Occipital lobe (tissue), 3 donors: ENCODE data around the gene CC2D1A. TPM values are rescaled to one million over a fixed set of nuclear protein-coding genes. Genes with fewer than 3 reads are reported as not detected.
A peak's percentile ranks its signal among the peaks of the same experiment; 100 is the strongest.

ENCODE experiments used
- DNase-seq: peaks from one replicate; lab custom pipeline; 2025; lab: John Stamatoyannopoulos, UW
- small RNA-seq: library from RNA; depleted of rRNA; stranded (forward); fragments of <200 nt; gene quantifications from one replicate; pipeline ENCODE3, GENCODE V24; 2014
- total RNA-seq: library from RNA; depleted of rRNA; stranded (reverse); fragments of >200 nt; gene quantifications from one replicate; pipeline ENCODE4 v1.2.3, GENCODE V29; 2014

The CC2D1A gene
- total RNA-seq, 1 donor from 2014 or later = 8.9 TPM

DNA sequence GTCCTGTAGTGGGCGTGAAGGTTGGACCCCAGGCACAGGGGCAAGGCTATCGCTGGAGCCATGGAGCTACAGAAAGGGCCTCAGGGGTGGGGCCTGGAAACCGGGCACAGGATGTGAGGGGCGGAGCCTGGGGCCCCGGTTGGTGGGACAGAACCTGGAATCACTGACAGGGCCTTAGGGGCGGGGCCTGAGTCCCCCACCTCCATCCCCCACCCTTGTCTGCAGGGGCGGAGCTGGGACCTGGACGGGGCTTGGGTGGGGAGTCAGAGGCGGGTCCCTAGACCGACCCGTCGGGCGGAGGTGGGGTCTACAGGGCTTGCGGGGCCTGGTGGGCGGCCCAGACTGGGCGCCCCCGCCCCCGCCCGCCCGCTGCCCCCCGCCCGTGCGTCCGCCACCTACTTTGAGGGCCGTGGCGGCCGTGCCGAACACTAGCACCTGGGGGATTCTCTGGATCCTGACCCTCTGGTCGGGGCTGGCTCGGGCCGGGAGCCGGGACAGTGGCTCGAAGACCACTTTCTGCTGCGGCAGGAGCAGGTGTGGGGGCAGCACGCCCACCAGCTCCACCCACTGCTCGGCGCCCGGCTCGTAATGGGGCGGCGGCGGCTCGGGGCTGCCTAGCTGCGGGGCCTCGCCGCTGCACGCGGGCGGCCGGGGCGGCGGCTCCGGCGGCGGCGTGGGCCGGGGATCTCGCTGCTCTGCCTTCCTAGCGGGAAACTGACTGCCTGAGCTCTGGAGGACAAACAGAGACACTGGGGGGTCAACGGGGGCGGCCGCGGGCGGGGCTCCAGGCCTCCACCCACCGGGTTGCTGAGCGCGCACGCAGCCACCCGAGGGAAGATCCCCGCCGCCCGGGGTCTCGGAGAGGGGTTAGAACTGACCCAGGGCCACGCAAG lies 72.6 kb downstream of the CC2D1A start:
- DNase-seq = no peak

GRCh38 chr19:13979244-13979615 lies 73.2 kb downstream of the CC2D1A start:
- no peak for DNase-seq

- no peak for DNase-seq
Observed at GRCh38 chr19:13979686-13980085, 73.7 kb downstream of the CC2D1A start.

- DNase-seq = no peak
Observed at GRCh38 chr19:13980340-13980739, 74.3 kb downstream of the CC2D1A start.

Small RNA genes lying within 50 kb of the gene (small RNA-seq; reads per million reads assigned to genes)
- gene MIR181C = 2,152 reads per million, percentile 99 among the genes with 10 or more reads in this experiment
- 386 reads per million, percentile 98 among the genes with 10 or more reads in this experiment for gene MIR181D

Other genes starting within 250 kb of the CC2D1A start
- gene MRI1, start 141.7 kb upstream of the CC2D1A start, total RNA-seq = 16.4 TPM
- gene C19orf53, start 131.7 kb upstream of the CC2D1A start, total RNA-seq = 15.8 TPM
- 11.1 TPM for gene ZSWIM4, start 110.8 kb upstream of the CC2D1A start, total RNA-seq
- gene NANOS3, start 29.1 kb upstream of the CC2D1A start, total RNA-seq = 5.6 TPM
- gene BRME1, start 84 bp upstream of the CC2D1A start, total RNA-seq = 11.1 TPM
- not detected for gene PODNL1, start 32.2 kb downstream of the CC2D1A start, total RNA-seq
- 10.1 TPM for gene DCAF15, start 46.3 kb downstream of the CC2D1A start, total RNA-seq
- gene RFX1, start 100.1 kb downstream of the CC2D1A start, total RNA-seq = 1.7 TPM
- not detected for gene RLN3, start 121.9 kb downstream of the CC2D1A start, total RNA-seq
- 7.0 TPM for gene IL27RA, start 125.6 kb downstream of the CC2D1A start, total RNA-seq
- gene PALM3, start 155.9 kb downstream of the CC2D1A start, total RNA-seq = 3.4 TPM
- gene MISP3, start 166.6 kb downstream of the CC2D1A start, total RNA-seq = 1.6 TPM
- not detected for gene C19orf67, start 179.6 kb downstream of the CC2D1A start, total RNA-seq
- gene SAMD1, start 184.6 kb downstream of the CC2D1A start, total RNA-seq = 37.1 TPM
- 29.3 TPM for gene PRKACA, start 211.6 kb downstream of the CC2D1A start, total RNA-seq
- 1.4 TPM for gene ASF1B, start 230.4 kb downstream of the CC2D1A start, total RNA-seq